ENCODE measurements around the gene PABPC1L.
A peak's percentile ranks its signal among the peaks of the same experiment; 100 is the strongest.

Gene PABPC1L

GRCh38 chr20:44960103-44960852 lies 50.4 kb downstream of the PABPC1L start, which contains the start of gene TOMM34:
Gene TOMM34, minus strand, starts transcription at chr20:44960397. Its CDS starts 64 bp downstream, at chr20:44960333.
- Histone ChIP-seq H3K27me3 (ENCODE audit: control insufficient read depth, insufficient read depth, low read length) (peaks cover 27% of the 10 kb centered on the region), H3K36me3 (ENCODE audit: control insufficient read depth, low read depth, low read length) (peaks cover 13% of the 10 kb centered on the region), H3K9me3 (ENCODE audit: control insufficient read depth, low read depth, low read length) (no peaks in the 10 kb centered on the region), H3K9ac (ENCODE audit: low read length) (peak within 1 kb of the TSS; percentile 72), H3K27ac (ENCODE audit: low read length) (no peak within 1 kb of the TSS), H3K4me3 (ENCODE audit: low read length) (peak within 1 kb of the TSS; percentile 87), H3K4me1 (ENCODE audit: control insufficient read depth, low read depth, low read length) (peaks cover 15% of the 10 kb centered on the region)

- Histone ChIP-seq H3K36me3 (ENCODE audit: control insufficient read depth, low read depth, low read length) (peaks cover 3% of the 10 kb centered on the region), H3K4me1 (ENCODE audit: control insufficient read depth, low read depth, low read length) (peaks cover 15% of the 10 kb centered on the region), H3K9me3 (ENCODE audit: control insufficient read depth, low read depth, low read length) (no peaks in the 10 kb centered on the region), H3K4me3 (ENCODE audit: low read length) (no peak overlapping the region), H3K9ac (ENCODE audit: low read length) (no peak overlapping the region), H3K27ac (ENCODE audit: low read length) (no peak overlapping the region), H3K27me3 (ENCODE audit: control insufficient read depth, insufficient read depth, low read length) (peaks cover 27% of the 10 kb centered on the region)
Observed at GRCh38 chr20:44961011-44961869, 51.4 kb downstream of the PABPC1L start.

- Histone ChIP-seq H3K9ac (ENCODE audit: low read length) (no peak overlapping the region), H3K36me3 (ENCODE audit: control insufficient read depth, low read depth, low read length) (no peaks in the 10 kb centered on the region), H3K9me3 (ENCODE audit: control insufficient read depth, low read depth, low read length) (no peaks in the 10 kb centered on the region), H3K4me3 (ENCODE audit: low read length) (no peak overlapping the region), H3K4me1 (ENCODE audit: control insufficient read depth, low read depth, low read length) (peaks cover 15% of the 10 kb centered on the region), H3K27me3 (ENCODE audit: control insufficient read depth, insufficient read depth, low read length) (peaks cover 27% of the 10 kb centered on the region), H3K27ac (ENCODE audit: low read length) (no peak overlapping the region)
Observed at GRCh38 chr20:44961870-44962267, 52.0 kb downstream of the PABPC1L start.

GRCh38 chr20:44962483-44962882 lies 52.6 kb downstream of the PABPC1L start:
- Histone ChIP-seq H3K36me3 (ENCODE audit: control insufficient read depth, low read depth, low read length) (no peaks in the 10 kb centered on the region), H3K9me3 (ENCODE audit: control insufficient read depth, low read depth, low read length) (no peaks in the 10 kb centered on the region), H3K4me1 (ENCODE audit: control insufficient read depth, low read depth, low read length) (peaks cover 19% of the 10 kb centered on the region), H3K27me3 (ENCODE audit: control insufficient read depth, insufficient read depth, low read length) (peaks cover 27% of the 10 kb centered on the region), H3K27ac (ENCODE audit: low read length) (no peak overlapping the region), H3K9ac (ENCODE audit: low read length) (no peak overlapping the region), H3K4me3 (ENCODE audit: low read length) (no peak overlapping the region)

GRCh38 chr20:44963325-44964215 lies 53.7 kb downstream of the PABPC1L start:
- Histone ChIP-seq H3K27ac (ENCODE audit: low read length) (no peak overlapping the region), H3K9ac (ENCODE audit: low read length) (no peak overlapping the region), H3K27me3 (ENCODE audit: control insufficient read depth, insufficient read depth, low read length) (peaks cover 27% of the 10 kb centered on the region), H3K4me1 (ENCODE audit: control insufficient read depth, low read depth, low read length) (peaks cover 19% of the 10 kb centered on the region), H3K4me3 (ENCODE audit: low read length) (no peak overlapping the region), H3K9me3 (ENCODE audit: control insufficient read depth, low read depth, low read length) (no peaks in the 10 kb centered on the region), H3K36me3 (ENCODE audit: control insufficient read depth, low read depth, low read length) (no peaks in the 10 kb centered on the region)

- Histone ChIP-seq H3K4me1 (ENCODE audit: control insufficient read depth, low read depth, low read length) (peaks cover 12% of the 10 kb centered on the region), H3K27me3 (ENCODE audit: control insufficient read depth, insufficient read depth, low read length) (peaks cover 21% of the 10 kb centered on the region), H3K9me3 (ENCODE audit: control insufficient read depth, low read depth, low read length) (no peaks in the 10 kb centered on the region), H3K36me3 (ENCODE audit: control insufficient read depth, low read depth, low read length) (no peaks in the 10 kb centered on the region), H3K4me3 (ENCODE audit: low read length) (peak overlapping the region; percentile 87), H3K9ac (ENCODE audit: low read length) (peak overlapping the region; percentile 34), H3K27ac (ENCODE audit: low read length) (no peak overlapping the region)
Observed at GRCh38 chr20:44965651-44966029, 55.8 kb downstream of the PABPC1L start.

- Histone ChIP-seq H3K27me3 (ENCODE audit: control insufficient read depth, insufficient read depth, low read length) (peaks cover 14% of the 10 kb centered on the region), H3K9me3 (ENCODE audit: control insufficient read depth, low read depth, low read length) (no peaks in the 10 kb centered on the region), H3K4me1 (ENCODE audit: control insufficient read depth, low read depth, low read length) (peaks cover 6% of the 10 kb centered on the region), H3K36me3 (ENCODE audit: control insufficient read depth, low read depth, low read length) (no peaks in the 10 kb centered on the region), H3K9ac (ENCODE audit: low read length) (peak within 1 kb of the TSS; percentile 77), H3K4me3 (ENCODE audit: low read length) (peak within 1 kb of the TSS; percentile 87), H3K27ac (ENCODE audit: low read length) (no peak within 1 kb of the TSS)
Observed at GRCh38 chr20:44966030-44966961, 56.4 kb downstream of the PABPC1L start, which contains the start of gene STK4. Gene STK4, plus strand, starts transcription at chr20:44966512. Its CDS starts 57 bp downstream, at chr20:44966569.

- Histone ChIP-seq H3K9me3 (ENCODE audit: control insufficient read depth, low read depth, low read length) (no peaks in the 10 kb centered on the region), H3K27me3 (ENCODE audit: control insufficient read depth, insufficient read depth, low read length) (peaks cover 14% of the 10 kb centered on the region), H3K4me3 (ENCODE audit: low read length) (peak overlapping the region; percentile 87), H3K4me1 (ENCODE audit: control insufficient read depth, low read depth, low read length) (peaks cover 4% of the 10 kb centered on the region), H3K36me3 (ENCODE audit: control insufficient read depth, low read depth, low read length) (peaks cover 4% of the 10 kb centered on the region), H3K9ac (ENCODE audit: low read length) (peak overlapping the region; percentile 77), H3K27ac (ENCODE audit: low read length) (no peak overlapping the region)
Observed at GRCh38 chr20:44967207-44967807, 57.4 kb downstream of the PABPC1L start.

- H3K9ac ChIP-seq (ENCODE audit: low read length) = no peak overlapping the region
- H3K27me3 ChIP-seq (ENCODE audit: control insufficient read depth, insufficient read depth, low read length) = peaks cover 6% of the 10 kb centered on the region
- H3K4me1 ChIP-seq (ENCODE audit: control insufficient read depth, low read depth, low read length) = peaks cover 4% of the 10 kb centered on the region
- H3K9me3 ChIP-seq (ENCODE audit: control insufficient read depth, low read depth, low read length) = no peaks in the 10 kb centered on the region
- H3K4me3 ChIP-seq (ENCODE audit: low read length) = no peak overlapping the region
- no peak overlapping the region for H3K27ac ChIP-seq (ENCODE audit: low read length)
- H3K36me3 ChIP-seq (ENCODE audit: control insufficient read depth, low read depth, low read length) = peaks cover 21% of the 10 kb centered on the region
Observed at GRCh38 chr20:44969300-44969894, 59.5 kb downstream of the PABPC1L start.
